ENCODE results near the gene KCNJ16. TPM values are rescaled to one million over a fixed set of nuclear protein-coding genes. Genes with fewer than 3 reads are reported as not detected.

KCNJ16 gene
- total and polyA plus RNA-seq, 4 donors = 0.31 to 3.3 (median 0.67) TPM

- TF ChIP-seq, protein P1, sequence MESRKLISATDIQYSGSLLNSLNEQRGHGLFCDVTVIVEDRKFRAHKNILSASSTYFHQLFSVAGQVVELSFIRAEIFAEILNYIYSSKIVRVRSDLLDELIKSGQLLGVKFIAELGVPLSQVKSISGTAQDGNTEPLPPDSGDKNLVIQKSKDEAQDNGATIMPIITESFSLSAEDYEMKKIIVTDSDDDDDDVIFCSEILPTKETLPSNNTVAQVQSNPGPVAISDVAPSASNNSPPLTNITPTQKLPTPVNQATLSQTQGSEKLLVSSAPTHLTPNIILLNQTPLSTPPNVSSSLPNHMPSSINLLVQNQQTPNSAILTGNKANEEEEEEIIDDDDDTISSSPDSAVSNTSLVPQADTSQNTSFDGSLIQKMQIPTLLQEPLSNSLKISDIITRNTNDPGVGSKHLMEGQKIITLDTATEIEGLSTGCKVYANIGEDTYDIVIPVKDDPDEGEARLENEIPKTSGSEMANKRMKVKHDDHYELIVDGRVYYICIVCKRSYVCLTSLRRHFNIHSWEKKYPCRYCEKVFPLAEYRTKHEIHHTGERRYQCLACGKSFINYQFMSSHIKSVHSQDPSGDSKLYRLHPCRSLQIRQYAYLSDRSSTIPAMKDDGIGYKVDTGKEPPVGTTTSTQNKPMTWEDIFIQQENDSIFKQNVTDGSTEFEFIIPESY (IDR thresholded peaks at IDR 0.05) = no peak
- TF ChIP-seq FOXA1 (IDR thresholded peaks at IDR 0.05) (no peak), TAF1 (conservative IDR thresholded peaks at IDR 0.05) (no peak), ATF3 (IDR thresholded peaks at IDR 0.05) (no peak), RAD21 (IDR thresholded peaks at IDR 0.05) (no peak), NR2F2 (IDR thresholded peaks at IDR 0.05) (no peak), FOXA2 (IDR thresholded peaks at IDR 0.05) (no peak), JUND (IDR thresholded peaks at IDR 0.05) (no peak), GABPA (IDR thresholded peaks at IDR 0.05 in 1 of 2, conservative IDR thresholded peaks at IDR 0.05 in 1 of 2) (no peak), SP1 (IDR thresholded peaks at IDR 0.05) (no peak)
- TF ChIP-seq, protein P2, sequence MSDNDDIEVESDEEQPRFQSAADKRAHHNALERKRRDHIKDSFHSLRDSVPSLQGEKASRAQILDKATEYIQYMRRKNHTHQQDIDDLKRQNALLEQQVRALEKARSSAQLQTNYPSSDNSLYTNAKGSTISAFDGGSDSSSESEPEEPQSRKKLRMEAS (IDR thresholded peaks at IDR 0.05) = no peak
Measured at GRCh38 chr17:70099294-70099693, 24.3 kb downstream of the KCNJ16 start (continued).

DNA sequence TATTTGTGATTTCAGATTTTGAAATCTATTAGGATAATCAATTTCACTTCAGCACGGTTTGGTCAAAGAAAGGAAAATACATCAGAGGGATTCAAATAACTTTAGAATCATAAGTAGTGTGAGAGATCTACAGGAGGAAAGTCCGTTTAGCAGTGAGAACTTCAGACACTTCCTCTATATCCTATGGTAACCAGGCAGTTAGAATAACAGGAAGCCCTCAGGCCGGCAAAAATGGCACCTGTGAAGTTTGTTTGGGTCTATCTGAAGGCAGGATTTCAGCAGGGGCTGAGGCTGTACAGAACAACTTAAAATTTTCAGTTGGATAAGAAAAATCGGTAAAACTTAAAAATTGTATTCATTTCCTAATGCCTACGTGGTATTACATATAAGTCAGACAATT is 24.9 kb downstream of the KCNJ16 start:
- Histone ChIP-seq H3K27me3 (ENCODE audit: control insufficient read depth in 4 of 4, insufficient read depth in 4 of 4, low read length in 3 of 4) (no peaks in the 10 kb centered on the region), H3K27ac (ENCODE audit: low read depth in 1 of 2, low read length in 2 of 2) (no peak overlapping the region), H3K9ac (ENCODE audit: low read depth in 1 of 2, low read length in 2 of 2) (no peak overlapping the region), H3K36me3 (ENCODE audit: control insufficient read depth in 4 of 4, insufficient read depth in 3 of 4, low read depth in 1 of 4, low read length in 3 of 4) (no peaks in the 10 kb centered on the region), H3K4me1 (ENCODE audit: control insufficient read depth in 4 of 4, insufficient read depth in 4 of 4, low read length in 3 of 4) (no peaks in the 10 kb centered on the region), H3K4me3 (ENCODE audit: low read depth in 1 of 3, low read length in 3 of 3) (no peak overlapping the region), H3K9me3 (ENCODE audit: control insufficient read depth in 4 of 4, low read length in 3 of 4) (no peaks in the 10 kb centered on the region)
- no peak for DNase-seq (ENCODE audit: low spot score)
- WGBS = 66% methylated on average over 5 of the region's 5 CpGs
- TF ChIP-seq JUND (IDR thresholded peaks at IDR 0.05) = no peak

DNA sequence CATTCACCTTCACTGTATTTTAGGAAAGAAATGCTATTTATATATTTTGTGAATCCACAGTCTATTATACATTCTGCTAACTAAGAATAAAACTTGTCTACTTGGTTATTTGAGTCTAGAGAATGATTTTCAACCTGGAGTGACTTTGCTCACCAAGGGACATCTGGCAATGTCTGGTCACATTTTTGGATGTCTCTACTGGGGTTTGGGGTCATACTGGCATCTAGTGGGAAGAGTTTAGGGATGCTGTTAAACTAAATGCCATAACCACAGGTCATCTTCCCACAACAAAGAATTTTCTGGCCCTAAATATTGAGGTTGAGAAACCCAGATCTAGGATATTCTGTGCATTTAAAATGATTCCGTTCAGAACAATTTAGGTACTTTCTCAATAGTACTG is 26.0 kb downstream of the KCNJ16 start:
- 85% methylated on average over 1 of the region's 1 CpG for WGBS
- DNase-seq (ENCODE audit: low spot score) = no peak
- Histone ChIP-seq H3K4me3 (ENCODE audit: low read depth in 1 of 3, low read length in 3 of 3) (no peak overlapping the region), H3K9me3 (ENCODE audit: control insufficient read depth in 4 of 4, low read length in 3 of 4) (no peaks in the 10 kb centered on the region), H3K36me3 (ENCODE audit: control insufficient read depth in 4 of 4, insufficient read depth in 3 of 4, low read depth in 1 of 4, low read length in 3 of 4) (no peaks in the 10 kb centered on the region), H3K27me3 (ENCODE audit: control insufficient read depth in 4 of 4, insufficient read depth in 4 of 4, low read length in 3 of 4) (no peaks in the 10 kb centered on the region), H3K27ac (ENCODE audit: low read depth in 1 of 2, low read length in 2 of 2) (no peak overlapping the region), H3K9ac (ENCODE audit: low read depth in 1 of 2, low read length in 2 of 2) (no peak overlapping the region), H3K4me1 (ENCODE audit: control insufficient read depth in 4 of 4, insufficient read depth in 4 of 4, low read length in 3 of 4) (no peaks in the 10 kb centered on the region)
- no peak for TF ChIP-seq RXRA (IDR thresholded peaks at IDR 0.05)
- peak in 1 of 2 donors; percentile 22 for TF ChIP-seq RAD21 (IDR thresholded peaks at IDR 0.05)

- no peaks in the 10 kb centered on the region for H3K9me3 ChIP-seq (ENCODE audit: control insufficient read depth in 4 of 4, low read length in 3 of 4)
- H3K4me1 ChIP-seq (ENCODE audit: control insufficient read depth in 4 of 4, insufficient read depth in 4 of 4, low read length in 3 of 4) = no peaks in the 10 kb centered on the region
- no peaks in the 10 kb centered on the region for H3K36me3 ChIP-seq (ENCODE audit: control insufficient read depth in 4 of 4, insufficient read depth in 3 of 4, low read depth in 1 of 4, low read length in 3 of 4)
- H3K27ac ChIP-seq (ENCODE audit: low read depth in 1 of 2, low read length in 2 of 2) = no peak overlapping the region
- 57% methylated on average over 3 of the region's 3 CpGs for WGBS
- no peak overlapping the region for H3K9ac ChIP-seq (ENCODE audit: low read depth in 1 of 2, low read length in 2 of 2)
- DNase-seq (ENCODE audit: low spot score) = no peak
- no peak overlapping the region for H3K4me3 ChIP-seq (ENCODE audit: low read depth in 1 of 3, low read length in 3 of 3)
- H3K27me3 ChIP-seq (ENCODE audit: control insufficient read depth in 4 of 4, insufficient read depth in 4 of 4, low read length in 3 of 4) = no peaks in the 10 kb centered on the region
- TF ChIP-seq EGR1 (IDR thresholded peaks at IDR 0.05; ENCODE audit: low read depth in 2 of 2) = no peak
- TF ChIP-seq ATF3 (IDR thresholded peaks at IDR 0.05) = no peak
- no peak for TF ChIP-seq SP1 (IDR thresholded peaks at IDR 0.05)
- TF ChIP-seq NR2F2 (IDR thresholded peaks at IDR 0.05) = no peak
- no peak for TF ChIP-seq GABPA (IDR thresholded peaks at IDR 0.05 in 1 of 2, conservative IDR thresholded peaks at IDR 0.05 in 1 of 2)
- no peak for TF ChIP-seq REST (IDR thresholded peaks at IDR 0.05)
- TF ChIP-seq RXRA (IDR thresholded peaks at IDR 0.05) = no peak
- no peak for TF ChIP-seq FOXA2 (IDR thresholded peaks at IDR 0.05)
- no peak for TF ChIP-seq YY1 (IDR thresholded peaks at IDR 0.05)
- no peak for TF ChIP-seq FOXA1 (IDR thresholded peaks at IDR 0.05)
- TF ChIP-seq JUND (IDR thresholded peaks at IDR 0.05) = no peak
- no peak for TF ChIP-seq TAF1 (conservative IDR thresholded peaks at IDR 0.05)
Measured at GRCh38 chr17:70102531-70102930, 27.5 kb downstream of the KCNJ16 start.
